ENCODE results near the gene SPPL3.

DNA sequence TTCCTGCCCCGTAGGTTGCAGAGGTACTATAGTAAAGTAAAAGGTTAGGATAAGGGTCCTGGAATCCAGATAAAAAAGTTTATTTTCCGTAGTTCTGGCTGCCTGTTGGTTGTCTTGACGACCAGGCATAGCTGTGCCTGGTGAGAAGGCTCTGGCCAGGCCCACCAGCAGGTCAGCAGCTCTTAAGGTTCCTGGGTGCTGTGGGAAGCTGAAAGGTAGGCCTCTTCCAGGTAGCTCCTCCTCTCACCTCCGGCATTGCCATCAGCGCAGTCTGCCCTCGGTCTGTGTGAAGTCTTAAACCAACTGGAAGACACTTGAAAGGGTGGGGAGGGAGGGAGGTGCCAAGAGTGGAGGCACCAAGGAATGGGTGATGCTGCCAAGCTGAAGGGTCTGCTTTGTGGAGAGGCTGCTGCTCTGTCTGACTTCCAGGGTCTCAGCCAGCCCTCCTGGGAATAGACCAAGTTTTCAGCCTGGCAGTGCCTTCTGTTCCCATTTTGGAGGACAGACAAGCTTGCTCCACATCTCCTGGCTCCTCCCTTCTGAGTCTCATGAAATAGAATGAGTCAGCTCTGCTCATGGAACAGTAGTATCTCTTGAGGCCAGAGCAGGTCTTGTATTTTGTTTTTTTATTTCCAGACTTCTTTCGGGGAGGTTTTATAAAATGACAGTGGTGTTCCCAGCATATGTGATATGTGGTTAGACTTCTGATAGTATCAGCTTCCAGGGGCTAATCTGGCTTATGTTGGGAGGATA lies 183.7 kb downstream of the SPPL3 start:
- TF ChIP-seq, protein P1, sequence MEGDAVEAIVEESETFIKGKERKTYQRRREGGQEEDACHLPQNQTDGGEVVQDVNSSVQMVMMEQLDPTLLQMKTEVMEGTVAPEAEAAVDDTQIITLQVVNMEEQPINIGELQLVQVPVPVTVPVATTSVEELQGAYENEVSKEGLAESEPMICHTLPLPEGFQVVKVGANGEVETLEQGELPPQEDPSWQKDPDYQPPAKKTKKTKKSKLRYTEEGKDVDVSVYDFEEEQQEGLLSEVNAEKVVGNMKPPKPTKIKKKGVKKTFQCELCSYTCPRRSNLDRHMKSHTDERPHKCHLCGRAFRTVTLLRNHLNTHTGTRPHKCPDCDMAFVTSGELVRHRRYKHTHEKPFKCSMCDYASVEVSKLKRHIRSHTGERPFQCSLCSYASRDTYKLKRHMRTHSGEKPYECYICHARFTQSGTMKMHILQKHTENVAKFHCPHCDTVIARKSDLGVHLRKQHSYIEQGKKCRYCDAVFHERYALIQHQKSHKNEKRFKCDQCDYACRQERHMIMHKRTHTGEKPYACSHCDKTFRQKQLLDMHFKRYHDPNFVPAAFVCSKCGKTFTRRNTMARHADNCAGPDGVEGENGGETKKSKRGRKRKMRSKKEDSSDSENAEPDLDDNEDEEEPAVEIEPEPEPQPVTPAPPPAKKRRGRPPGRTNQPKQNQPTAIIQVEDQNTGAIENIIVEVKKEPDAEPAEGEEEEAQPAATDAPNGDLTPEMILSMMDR (tag by site-specific recombination; IDR thresholded peaks at IDR 0.05): no peak
- TF ChIP-seq, protein P2, sequence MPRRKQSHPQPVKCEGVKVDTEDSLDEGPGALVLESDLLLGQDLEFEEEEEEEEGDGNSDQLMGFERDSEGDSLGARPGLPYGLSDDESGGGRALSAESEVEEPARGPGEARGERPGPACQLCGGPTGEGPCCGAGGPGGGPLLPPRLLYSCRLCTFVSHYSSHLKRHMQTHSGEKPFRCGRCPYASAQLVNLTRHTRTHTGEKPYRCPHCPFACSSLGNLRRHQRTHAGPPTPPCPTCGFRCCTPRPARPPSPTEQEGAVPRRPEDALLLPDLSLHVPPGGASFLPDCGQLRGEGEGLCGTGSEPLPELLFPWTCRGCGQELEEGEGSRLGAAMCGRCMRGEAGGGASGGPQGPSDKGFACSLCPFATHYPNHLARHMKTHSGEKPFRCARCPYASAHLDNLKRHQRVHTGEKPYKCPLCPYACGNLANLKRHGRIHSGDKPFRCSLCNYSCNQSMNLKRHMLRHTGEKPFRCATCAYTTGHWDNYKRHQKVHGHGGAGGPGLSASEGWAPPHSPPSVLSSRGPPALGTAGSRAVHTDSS (tag by site-specific recombination; IDR thresholded peaks at IDR 0.05): no peak
- no peak for TF ChIP-seq BCL11A (tag by site-specific recombination; IDR thresholded peaks at IDR 0.05; ENCODE audit: low read depth)

All from HEK293 (cell line).